ENCODE measurements around the gene KLF9. TPM values are rescaled to one million over a fixed set of nuclear protein-coding genes. Genes with fewer than 3 reads are reported as not detected.

The KLF9 gene
- total RNA-seq, 1 experiment from 2014 or later, result 0.26 TPM

DNA sequence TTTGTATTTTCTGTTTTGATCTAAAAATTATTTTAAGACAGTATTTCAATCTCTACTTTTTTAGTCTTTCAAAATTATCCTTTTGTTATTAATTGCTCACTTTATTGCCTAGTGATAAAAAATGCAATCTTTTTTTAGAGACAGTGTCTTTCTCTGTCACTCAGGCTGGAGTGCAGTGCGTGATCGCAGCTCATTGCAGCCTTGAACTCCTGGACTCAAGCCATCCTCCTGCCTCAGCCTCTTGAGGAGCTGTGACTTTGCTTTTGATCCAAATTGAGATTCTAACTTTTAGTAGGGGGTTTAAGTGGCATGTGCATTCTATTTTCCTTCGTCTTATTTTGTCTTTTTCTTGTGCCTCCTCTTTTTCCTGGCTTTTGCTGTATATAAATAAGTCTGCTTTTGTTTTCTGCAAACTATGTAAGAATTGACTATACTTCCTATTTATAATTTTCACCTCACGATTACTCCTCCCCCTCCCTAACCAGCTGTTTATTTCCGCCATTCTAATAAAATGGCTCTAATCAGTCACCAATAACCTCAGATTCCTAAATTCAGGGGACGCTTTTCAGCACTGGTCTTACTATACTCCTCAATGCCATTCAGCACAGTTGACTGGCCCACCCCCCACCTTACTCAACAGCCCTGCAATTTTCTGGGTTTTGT, 32.3 kb downstream of the KLF9 start:
- no peaks in the 10 kb centered on the region for H3K9me3 Mint-ChIP-seq
- DNase-seq, result no peak
- Histone ChIP-seq H3K18ac (ENCODE audit: insufficient read length, low read depth, low read length) (no peak overlapping the region), H4K20me1 (ENCODE audit: control insufficient read depth, insufficient read depth, insufficient read length) (no peaks in the 10 kb centered on the region), H3K23ac (ENCODE audit: insufficient read length, low read depth, low read length) (no peak overlapping the region), H3K79me1 (ENCODE audit: insufficient read depth, low read depth, low read length, poor library complexity, severe bottlenecking) (no peaks in the 10 kb centered on the region), H3K27ac (ENCODE audit: insufficient read length, low read depth, low read length) (no peak overlapping the region), H2BK15ac (ENCODE audit: low read depth, low read length) (no peak overlapping the region), H3K56ac (ENCODE audit: insufficient read length, low read depth, low read length) (no peak overlapping the region), H3K4ac (ENCODE audit: low read depth, low read length) (no peak overlapping the region), H3K9me3 (ENCODE audit: control insufficient read depth, low read depth, low read length) (no peaks in the 10 kb centered on the region), H4K8ac (replicated peaks; ENCODE audit: insufficient read length, low read depth, low read length) (no peak overlapping the region), H3K14ac (ENCODE audit: insufficient read depth, low read length) (no peak overlapping the region), H3K23me2 (ENCODE audit: insufficient read length, low read depth, low read length, poor library complexity, severe bottlenecking) (no peaks in the 10 kb centered on the region), H3K4me1 (ENCODE audit: insufficient read depth, low read length) (no peaks in the 10 kb centered on the region), H4K5ac (ENCODE audit: insufficient read length, low read depth, low read length) (no peak overlapping the region), H3T11ph (ENCODE audit: low read length) (no peak overlapping the region), H3K9ac (ENCODE audit: extremely low read depth, insufficient read length, low read length) (no peak overlapping the region), H2BK120ac (ENCODE audit: low read depth, low read length, poor library complexity, severe bottlenecking) (no peak overlapping the region), H2BK12ac (ENCODE audit: insufficient read length, low read depth, low read length) (no peak overlapping the region), H2BK20ac (ENCODE audit: low read depth, low read length, poor library complexity, severe bottlenecking) (no peak overlapping the region), H2AFZ (ENCODE audit: low read length) (no peak overlapping the region), H2AK5ac (ENCODE audit: insufficient read length, low read length) (no peak overlapping the region), H3K27me3 (ENCODE audit: insufficient read depth, low read length) (no peaks in the 10 kb centered on the region), H3K4me2 (ENCODE audit: insufficient read depth, insufficient read length, low read length) (no peak overlapping the region), H3K79me2 (ENCODE audit: insufficient read depth, low read length) (no peaks in the 10 kb centered on the region), H2BK5ac (ENCODE audit: insufficient read length, low read length) (no peak overlapping the region), H4K91ac (ENCODE audit: insufficient read length, low read depth, low read length) (no peak overlapping the region)
- TF ChIP-seq, protein P1, sequence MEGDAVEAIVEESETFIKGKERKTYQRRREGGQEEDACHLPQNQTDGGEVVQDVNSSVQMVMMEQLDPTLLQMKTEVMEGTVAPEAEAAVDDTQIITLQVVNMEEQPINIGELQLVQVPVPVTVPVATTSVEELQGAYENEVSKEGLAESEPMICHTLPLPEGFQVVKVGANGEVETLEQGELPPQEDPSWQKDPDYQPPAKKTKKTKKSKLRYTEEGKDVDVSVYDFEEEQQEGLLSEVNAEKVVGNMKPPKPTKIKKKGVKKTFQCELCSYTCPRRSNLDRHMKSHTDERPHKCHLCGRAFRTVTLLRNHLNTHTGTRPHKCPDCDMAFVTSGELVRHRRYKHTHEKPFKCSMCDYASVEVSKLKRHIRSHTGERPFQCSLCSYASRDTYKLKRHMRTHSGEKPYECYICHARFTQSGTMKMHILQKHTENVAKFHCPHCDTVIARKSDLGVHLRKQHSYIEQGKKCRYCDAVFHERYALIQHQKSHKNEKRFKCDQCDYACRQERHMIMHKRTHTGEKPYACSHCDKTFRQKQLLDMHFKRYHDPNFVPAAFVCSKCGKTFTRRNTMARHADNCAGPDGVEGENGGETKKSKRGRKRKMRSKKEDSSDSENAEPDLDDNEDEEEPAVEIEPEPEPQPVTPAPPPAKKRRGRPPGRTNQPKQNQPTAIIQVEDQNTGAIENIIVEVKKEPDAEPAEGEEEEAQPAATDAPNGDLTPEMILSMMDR (conservative IDR thresholded peaks at IDR 0.05), result no peak
- no peak overlapping the region for H3K4me3 Mint-ChIP-seq
- H3K4me1 Mint-ChIP-seq, result peaks cover 0 to 4% of the 10 kb centered on the region in 2 experiments; a peak in 1 of 4 replicates
- no CpG with 5 or more reads among the region's 6 CpGs for WGBS (ENCODE audit: extremely low coverage, insufficient read length, low lambda C conversion rate)
- H3K36me3 Mint-ChIP-seq (ENCODE audit: insufficient read depth in 1 of 3, low read depth in 3 of 3), result no peaks in the 10 kb centered on the region
- H3K27ac Mint-ChIP-seq, result no peak overlapping the region
- H3K27me3 Mint-ChIP-seq (ENCODE audit: low read depth), result no peaks in the 10 kb centered on the region

All from H9 (cell line).